HG03045 (cell line): ENCODE data around the gene ADAMTSL1.

ENCODE experiments used
- ATAC-seq: cut with Tn5 transposase; IDR thresholded peaks from one replicate; pipeline ENCODE4 v1.9.1; 2021; ENCODE audit warnings: mild to moderate bottlenecking, moderate library complexity; ENCODE audit not compliant: unreplicated experiment

The ADAMTSL1 gene

DNA sequence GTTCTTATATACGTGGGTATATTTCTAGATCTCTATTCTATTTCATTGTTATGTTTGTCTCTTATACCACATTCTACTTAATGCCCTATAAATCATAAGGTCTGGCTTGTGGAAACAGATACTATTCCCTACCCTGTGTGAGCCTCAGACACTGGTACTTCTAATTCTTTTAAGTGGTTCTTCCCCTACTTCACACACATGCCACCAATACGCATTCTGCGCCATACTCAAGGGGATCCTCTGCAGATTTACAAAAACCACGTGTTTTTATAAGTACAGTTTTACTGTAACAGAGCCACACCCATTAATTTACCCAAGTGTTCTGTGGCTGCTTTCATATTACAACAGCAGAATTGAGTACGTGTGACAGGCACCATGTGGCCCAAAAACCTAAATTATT lies 363.4 kb downstream of the ADAMTSL1 start:
- ATAC-seq = no peak

DNA sequence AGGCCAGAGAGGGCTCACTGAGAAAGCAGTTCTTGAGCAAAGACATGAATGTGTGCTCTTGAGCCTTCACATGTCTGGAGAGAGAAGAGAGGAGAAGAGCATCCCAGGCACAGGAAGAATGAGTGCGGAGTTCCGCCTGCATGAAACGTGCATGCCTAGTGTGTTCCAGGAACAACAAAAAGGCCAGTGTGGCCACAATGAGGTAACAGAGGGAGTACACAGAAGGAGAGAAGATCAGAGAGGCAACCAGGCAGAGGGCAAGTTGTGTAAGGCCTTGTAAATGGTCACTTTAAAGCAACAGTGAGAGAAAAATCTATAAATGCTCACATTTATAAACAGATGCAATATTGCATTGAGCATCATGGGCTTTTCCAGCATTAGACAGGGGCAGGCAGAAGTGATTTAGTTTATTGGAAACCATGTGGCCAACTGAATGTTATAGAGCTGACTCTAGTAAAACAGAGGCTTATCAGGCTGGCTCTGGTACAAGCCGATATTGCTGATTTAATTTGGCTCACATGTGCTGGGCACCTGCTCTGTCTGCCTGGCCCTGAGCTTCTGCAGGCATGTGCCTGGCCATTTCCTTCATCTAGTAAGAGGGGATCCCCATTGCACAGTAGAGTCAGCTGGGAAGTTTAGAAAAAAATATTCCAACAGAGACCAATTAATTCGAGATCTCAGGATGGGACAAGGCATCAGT lies 373.8 kb downstream of the ADAMTSL1 start:
- no peak for ATAC-seq

- no peak for ATAC-seq
Measured at GRCh38 chr9:18848657-18849056, 374.7 kb downstream of the ADAMTSL1 start.

- ATAC-seq = no peak
Measured at GRCh38 chr9:18849270-18849669, 375.3 kb downstream of the ADAMTSL1 start.

- no peak for ATAC-seq
Measured at GRCh38 chr9:18849890-18850677, 376.1 kb downstream of the ADAMTSL1 start.

DNA sequence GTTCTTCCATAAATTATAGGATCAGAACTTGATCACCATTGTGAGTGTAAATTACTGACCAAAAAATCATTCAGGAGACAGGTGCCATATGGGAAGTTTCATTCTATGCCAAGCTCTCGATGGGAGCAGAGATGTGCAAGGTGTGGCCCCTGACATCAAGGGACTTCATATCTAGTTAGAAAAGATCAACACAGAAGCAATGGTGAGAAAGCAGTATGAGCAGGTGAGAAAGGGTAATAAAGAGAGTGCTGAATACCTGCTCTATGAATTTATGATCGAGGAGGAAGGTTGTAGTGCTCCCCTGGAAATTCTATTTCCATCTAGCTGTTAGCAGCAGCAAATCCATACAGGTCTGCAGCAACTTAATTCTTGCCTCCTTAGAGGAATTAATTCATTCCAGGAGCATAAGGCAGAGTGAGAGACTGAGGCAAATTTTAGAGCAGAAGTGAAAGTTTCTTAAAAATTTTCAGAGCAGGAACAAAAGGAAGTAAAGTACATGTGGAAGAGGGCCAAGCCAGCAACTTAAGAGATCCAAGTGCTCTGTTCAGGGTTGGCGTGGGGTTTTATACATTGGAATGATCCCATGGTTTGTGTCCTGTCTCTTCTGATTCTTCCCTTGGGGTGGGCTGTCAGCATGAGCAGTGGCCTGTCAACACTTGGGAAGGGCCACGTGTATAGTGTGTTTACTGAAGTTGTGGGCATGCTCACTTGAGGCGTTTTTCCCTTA lies 377.3 kb downstream of the ADAMTSL1 start:
- ATAC-seq = no peak

DNA sequence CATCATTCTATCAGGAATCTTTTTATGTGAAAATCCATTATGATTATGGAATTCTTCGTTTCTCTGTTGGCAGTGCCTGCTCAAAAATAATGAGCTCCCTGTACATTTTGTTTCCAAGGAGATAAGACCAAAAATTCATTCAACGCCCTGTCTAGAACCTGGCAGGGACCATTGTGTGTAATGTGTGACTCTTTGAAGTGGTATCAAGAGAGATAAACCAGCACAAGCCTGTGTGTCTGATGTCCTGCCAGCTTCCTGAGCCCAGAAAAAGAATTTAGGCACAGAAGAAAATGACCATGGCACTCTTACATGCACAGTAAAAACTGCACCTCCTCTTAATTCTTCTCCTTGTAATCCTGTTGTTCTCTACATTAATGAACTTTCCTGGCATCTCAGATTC lies 381.7 kb downstream of the ADAMTSL1 start:
- no peak for ATAC-seq

DNA sequence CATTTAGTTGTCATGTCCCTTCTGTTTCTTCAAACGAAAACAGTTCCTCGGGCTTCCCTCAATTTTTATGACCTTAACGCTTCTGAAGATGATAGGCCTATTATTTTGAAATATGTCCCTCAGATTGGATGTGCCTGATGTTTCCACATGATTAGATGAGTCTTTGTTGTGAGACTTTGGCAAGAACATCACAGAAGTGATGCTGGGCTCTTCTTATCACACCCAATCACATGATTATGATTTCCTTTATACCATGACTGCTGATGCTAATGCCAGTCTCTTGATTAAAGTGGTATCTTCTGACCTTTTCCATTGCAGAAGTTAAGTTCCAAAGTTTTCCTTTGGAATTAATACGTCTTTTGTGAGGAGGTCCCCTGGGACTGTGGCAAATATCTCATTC lies 383.4 kb downstream of the ADAMTSL1 start:
- no peak for ATAC-seq

GRCh38 chr9:18857769-18858168 lies 383.8 kb downstream of the ADAMTSL1 start:
- no peak for ATAC-seq

GRCh38 chr9:18861609-18862544 lies 387.9 kb downstream of the ADAMTSL1 start:
- ATAC-seq = no peak

GRCh38 chr9:18863791-18864190 lies 389.8 kb downstream of the ADAMTSL1 start:
- ATAC-seq = no peak

- ATAC-seq = no peak
Measured at GRCh38 chr9:18864516-18864915, 390.6 kb downstream of the ADAMTSL1 start.

DNA sequence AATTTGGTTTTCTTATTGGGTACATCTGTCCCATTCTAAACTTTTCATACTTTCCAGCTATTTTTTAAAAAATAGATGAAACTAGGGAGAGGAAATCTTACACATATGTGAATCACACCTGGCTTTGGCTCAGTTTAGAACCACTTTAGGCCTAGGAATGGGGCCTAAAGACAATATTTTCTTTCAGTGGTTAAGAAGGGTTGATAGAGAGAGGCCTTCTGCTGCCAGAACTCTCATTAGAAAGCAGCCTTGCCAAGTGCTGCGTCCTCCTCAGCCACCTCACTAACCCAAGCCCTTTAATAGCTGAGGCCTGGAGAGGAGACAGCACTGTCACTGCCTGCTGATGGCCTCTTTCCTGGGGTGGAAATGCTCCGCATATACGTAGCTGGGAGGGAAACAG lies 391.6 kb downstream of the ADAMTSL1 start:
- ATAC-seq = no peak

- no peak for ATAC-seq
Measured at GRCh38 chr9:18866121-18866831, 392.3 kb downstream of the ADAMTSL1 start.

GRCh38 chr9:18869725-18870124 lies 395.8 kb downstream of the ADAMTSL1 start:
- ATAC-seq = no peak

- no peak for ATAC-seq
Measured at GRCh38 chr9:18874069-18874468, 400.1 kb downstream of the ADAMTSL1 start.

GRCh38 chr9:18874990-18875389 lies 401.0 kb downstream of the ADAMTSL1 start:
- peak; percentile 68 for ATAC-seq

DNA sequence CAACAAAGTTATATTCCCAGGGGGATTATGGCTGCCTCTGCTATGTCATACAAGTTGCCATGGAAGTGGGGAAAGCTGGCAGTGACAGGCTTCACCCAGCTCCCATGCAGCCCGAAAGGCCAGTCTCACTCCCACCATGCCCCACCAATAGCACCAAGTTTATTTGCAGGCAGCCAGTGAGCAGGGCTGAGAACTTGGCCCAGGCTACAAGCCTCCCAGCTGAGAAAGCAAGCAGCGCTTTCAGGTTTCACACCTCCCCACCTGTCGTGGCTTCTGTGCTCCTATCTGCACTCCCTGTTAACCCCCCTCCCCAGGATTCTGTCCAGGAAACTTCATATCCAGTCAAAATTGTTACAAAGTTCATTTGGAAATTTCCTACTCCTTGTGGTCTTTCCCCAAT lies 404.0 kb downstream of the ADAMTSL1 start:
- no peak for ATAC-seq

DNA sequence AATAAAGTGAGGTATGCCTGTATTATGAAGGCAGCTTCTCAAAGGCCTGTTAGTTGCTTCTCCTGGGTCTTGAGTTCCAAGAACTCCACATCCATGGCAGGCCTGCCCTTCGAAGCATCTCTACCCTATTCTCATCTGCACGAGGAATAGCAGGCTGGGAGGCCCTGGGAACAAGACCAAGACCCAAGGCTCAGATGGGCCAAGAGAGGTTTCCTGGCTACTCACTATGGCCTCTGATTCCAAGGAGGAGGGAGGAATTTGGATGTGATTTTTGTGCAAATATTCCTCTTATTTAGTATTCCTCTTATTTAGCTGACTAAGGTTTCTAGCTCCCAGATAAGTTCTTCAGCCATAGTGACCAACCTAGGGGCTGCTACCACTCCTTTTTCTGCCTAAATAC lies 407.8 kb downstream of the ADAMTSL1 start:
- no peak for ATAC-seq

- ATAC-seq = no peak
Measured at GRCh38 chr9:18887546-18887945, 413.6 kb downstream of the ADAMTSL1 start.
